T-cell (primary cell): Measurements from ENCODE around the gene PUS10. TPM values are rescaled to one million over a fixed set of nuclear protein-coding genes. Genes with fewer than 3 reads are reported as not detected.

Source experiments
- ATAC-seq, 4 experiments: fragments of 200-7000 bp in 3 of 4; fragments of 150-1000 bp in 1 of 4; cut with Tn5 transposase; replicated peaks in 1 of 4; 1 replicate in 3 of 4; 2 replicates in 1 of 4; pipeline ENCODE4 v1.10.0; 2021; ENCODE audit warnings: moderate library complexity in 3 of 4, mild to moderate bottlenecking in 2 of 4, moderate number of reproducible peaks in 1 of 4
- CTCF ChIA-PET, 2 donors: fragments of 300-600 bp; sonication (Branson Sonifier 250); formaldehyde crosslinking; loops; one replicate each; lab custom pipeline; 2022; ENCODE audit warnings: antibody characterized with exemption in 2 of 2; lab: Charles Lee
- POLR2A ChIA-PET, 2 donors: fragments of 300-600 bp; sonication (Branson Sonifier 250); formaldehyde crosslinking; loops; one replicate each; lab custom pipeline; 2022; ENCODE audit warnings: antibody characterized with exemption in 2 of 2; lab: Charles Lee
- DNase-seq, 35 experiments: peaks; one replicate each; pipeline versions ENCODE4 v3.0.0 to v3.0.0-alpha.2; 2013 to 2023
- H3K27ac ChIP-seq: one replicate; pipeline ENCODE4 v1.5.1; 2013; ENCODE audit warnings: low read length
- H3K27me3 ChIP-seq, 2 experiments: replicated peaks in 1 of 2; 1 replicate in 1 of 2; 2 replicates in 1 of 2; pipeline versions ENCODE4 v1.6.1 to v1.7.0; 2013; ENCODE audit warnings: low read length in 1 of 2, mixed read lengths in 1 of 2; ENCODE audit not compliant: control insufficient read depth in 2 of 2, insufficient read depth in 2 of 2; ENCODE audit errors: extremely low read depth in 1 of 2
- H3K36me3 ChIP-seq, 2 donors: 1 replicate in 1 of 2; 2 replicates in 1 of 2; pipeline versions ENCODE4 v1.6.1 to v1.7.0; 2013; ENCODE audit warnings: low read length in 1 of 2; ENCODE audit not compliant: control insufficient read depth in 2 of 2, insufficient read depth in 1 of 2; ENCODE audit errors: extremely low read depth in 1 of 2
- H3K4me1 ChIP-seq, 2 experiments: 1 replicate in 1 of 2; 2 replicates in 1 of 2; pipeline versions ENCODE4 v1.6.1 to v1.7.0; 2013; ENCODE audit warnings: low read length in 2 of 2, mixed read lengths in 1 of 2; ENCODE audit not compliant: insufficient read depth in 2 of 2, control insufficient read depth in 1 of 2; ENCODE audit errors: extremely low read depth in 1 of 2
- H3K4me3 ChIP-seq, 2 donors: 1 replicate in 1 of 2; 2 replicates in 1 of 2; pipeline versions ENCODE4 v1.5.1 to v1.7.0; 2013; ENCODE audit warnings: mild to moderate bottlenecking in 2 of 2, low read length in 1 of 2, moderate library complexity in 1 of 2; ENCODE audit not compliant: control insufficient read depth in 1 of 2; ENCODE audit errors: extremely low read depth in 1 of 2
- H3K9me3 ChIP-seq: 2 replicates; pipeline ENCODE4 v1.7.0; 2013
- H3K27ac Mint-ChIP-seq, 2 donors: one replicate each; pipeline ENCODE4 v1.8.0; 2020 to 2021; ENCODE audit warnings: mild to moderate bottlenecking in 2 of 2, mixed read lengths in 2 of 2
- H3K27me3 Mint-ChIP-seq, 2 donors: one replicate each; pipeline ENCODE4 v1.8.0; 2021 to 2022; ENCODE audit warnings: mixed read lengths in 2 of 2
- H3K36me3 Mint-ChIP-seq: one replicate; pipeline ENCODE4 v1.8.0; 2021; ENCODE audit warnings: mixed read lengths
- H3K4me1 Mint-ChIP-seq, 3 donors: one replicate each; pipeline ENCODE4 v1.8.0; 2020 to 2022; ENCODE audit warnings: mixed read lengths in 3 of 3, mild to moderate bottlenecking in 1 of 3
- H3K4me3 Mint-ChIP-seq, 3 donors: one replicate each; pipeline ENCODE4 v1.8.0; 2020 to 2022; ENCODE audit warnings: mild to moderate bottlenecking in 3 of 3, mixed read lengths in 3 of 3, moderate library complexity in 3 of 3
- H3K9me3 Mint-ChIP-seq, 3 donors: one replicate each; pipeline ENCODE4 v1.8.0; 2020 to 2022; ENCODE audit warnings: mixed read lengths in 3 of 3
- WGBS: methylation state at CpG from one replicate; pipeline ENCODE4 v1.1.5; 2013; ENCODE audit warnings: missing lambda C conversion rate; ENCODE audit not compliant: insufficient coverage; 5-methylcytosine and 5-hydroxymethylcytosine counted together
- total RNA-seq, 35 experiments: library from RNA in 6 of 35; stranded (reverse) in 6 of 35; fragments of 120-200 nt in 1 of 35; gene quantifications; one replicate each; pipeline versions ENCODE4 v1.2.1 to v1.2.4 and lab custom pipeline; 2013 to 2026

The PUS10 gene
- total RNA-seq, 5 donors from 2014 or later (not counting 1 experiment from before 2014, with no cell fraction given), result 5.2 to 6.4 (median 5.6) TPM

- 85% methylated on average over 5 of the region's 5 CpGs for WGBS
- no peaks in the 10 kb centered on the region for H3K27me3 ChIP-seq
These were observed 44.4 kb downstream of the PUS10 start for GRCh38 chr2:60973705-60974104.

GRCh38 chr2:60972889-60973656, 45.0 kb downstream of the PUS10 start:
- POLR2A ChIA-PET, result no interaction called here
- peaks cover 0 to 3% of the 10 kb centered on the region in 2 donors for H3K36me3 ChIP-seq
- H3K27ac ChIP-seq, result no peak overlapping the region
- H3K4me3 ChIP-seq, result no peak overlapping the region
- H3K27ac Mint-ChIP-seq, result no peak overlapping the region
- 96% methylated on average over 29 of the region's 32 CpGs for WGBS
- no peaks in the 10 kb centered on the region for H3K27me3 ChIP-seq
- DNase-seq (no peak), ATAC-seq (peak in 1 of 4 experiments; percentile 40)
- no peaks in the 10 kb centered on the region for H3K27me3 Mint-ChIP-seq
- H3K4me1 Mint-ChIP-seq, result peaks cover 10 to 23% (median 21%) of the 10 kb centered on the region in 3 donors
- no peak overlapping the region for H3K4me3 Mint-ChIP-seq
- H3K9me3 Mint-ChIP-seq, result no peaks in the 10 kb centered on the region
- H3K36me3 Mint-ChIP-seq, result no peaks in the 10 kb centered on the region
- no peaks in the 10 kb centered on the region for H3K9me3 ChIP-seq
- CTCF ChIA-PET, result no interaction called here
- H3K4me1 ChIP-seq, result peaks cover 2 to 6% of the 10 kb centered on the region in 2 experiments

More at GRCh38 chr2:60973705-60974104, 44.4 kb downstream of the PUS10 start:
- Mint-ChIP-seq H3K4me3 (no peak overlapping the region), H3K4me1 (peaks cover 10 to 20% (median 19%) of the 10 kb centered on the region in 3 donors), H3K27ac (no peak overlapping the region), H3K36me3 (no peaks in the 10 kb centered on the region), H3K27me3 (no peaks in the 10 kb centered on the region), H3K9me3 (no peaks in the 10 kb centered on the region)
- CTCF ChIA-PET, result interaction anchor here in 1 of 2 donors (0.9 to 1.0 kb wide), 2 partner anchors 25 to 267 kb away, joined by 4 to 5 read pairs; no protein-coding TSS in a partner anchor
- peaks cover 2 to 6% of the 10 kb centered on the region in 2 experiments for H3K4me1 ChIP-seq
- peaks cover 0 to 3% of the 10 kb centered on the region in 2 donors for H3K36me3 ChIP-seq
- no peak for ATAC-seq
- POLR2A ChIA-PET, result interaction anchor here in 1 of 2 donors (0.5 kb wide), 1 partner anchor 25 kb away, joined by 5 read pairs; no protein-coding TSS in a partner anchor
- no peak overlapping the region for H3K4me3 ChIP-seq
- no peak overlapping the region for H3K27ac ChIP-seq
- H3K9me3 ChIP-seq, result no peaks in the 10 kb centered on the region
- DNase-seq, result no peak

- peak overlapping the region in 2 of 3 donors; percentile 55 to 67 for H3K4me3 Mint-ChIP-seq
- Histone ChIP-seq H3K36me3 (no peaks in the 10 kb centered on the region), H3K9me3 (no peaks in the 10 kb centered on the region), H3K27ac (peak overlapping the region; percentile 77), H3K4me3 (no peak overlapping the region), H3K27me3 (no peaks in the 10 kb centered on the region), H3K4me1 (peaks cover 9 to 26% of the 10 kb centered on the region in 2 experiments)
- H3K36me3 Mint-ChIP-seq, result peaks cover 8% of the 10 kb centered on the region
- CTCF ChIA-PET, result interaction anchor here (0.6 to 1.0 kb wide), 3 partner anchors 49 to 99 kb away, joined by 3 to 5 read pairs (median 3); no protein-coding TSS in a partner anchor
- peaks cover 37 to 52% (median 50%) of the 10 kb centered on the region in 3 donors for H3K4me1 Mint-ChIP-seq
- peak in 1 of 35 experiments; percentile 16 for DNase-seq
- POLR2A ChIA-PET, result interaction anchor here in 1 of 2 donors (1.0 to 2.5 kb wide), 2 partner anchors 85 to 87 kb away, joined by 3 to 13 read pairs; partner anchors contain the start of gene REL
- no peaks in the 10 kb centered on the region for H3K9me3 Mint-ChIP-seq
- ATAC-seq, result peak in 2 of 4 experiments; percentile 36 to 70
- WGBS, result no CpG with 5 or more reads among the region's 1 CpG
- no peaks in the 10 kb centered on the region for H3K27me3 Mint-ChIP-seq
- peak overlapping the region; percentile 26 to 89 for H3K27ac Mint-ChIP-seq
These were observed 51.3 kb downstream of the PUS10 start for GRCh38 chr2:60966507-60967405.

GRCh38 chr2:60965499-60965785, 52.6 kb downstream of the PUS10 start:
- H3K27ac Mint-ChIP-seq, result peak overlapping the region; percentile 87 to 88
- peak in 1 of 4 experiments; percentile 31 for ATAC-seq
- CTCF ChIA-PET, result interaction anchor here (0.6 to 1.6 kb wide), 11 partner anchors 11 to 291 kb away, joined by 3 to 6 read pairs (median 4); no protein-coding TSS in a partner anchor

GRCh38 chr2:60964651-60965498, 53.2 kb downstream of the PUS10 start:
- peak; percentile 48 to 82 (median 67) for ATAC-seq

More at GRCh38 chr2:60965499-60965785, 52.6 kb downstream of the PUS10 start:
- H3K36me3 Mint-ChIP-seq, result peaks cover 8% of the 10 kb centered on the region
- H3K27me3 Mint-ChIP-seq, result no peaks in the 10 kb centered on the region
- H3K4me1 Mint-ChIP-seq, result peaks cover 37 to 45% (median 44%) of the 10 kb centered on the region in 3 donors
- Histone ChIP-seq H3K4me1 (peaks cover 5 to 24% of the 10 kb centered on the region in 2 experiments), H3K9me3 (no peaks in the 10 kb centered on the region), H3K27me3 (no peaks in the 10 kb centered on the region), H3K4me3 (no peak overlapping the region), H3K27ac (peak overlapping the region; percentile 77), H3K36me3 (no peaks in the 10 kb centered on the region)
- DNase-seq, result no peak
- no peaks in the 10 kb centered on the region for H3K9me3 Mint-ChIP-seq
- POLR2A ChIA-PET, result interaction anchor here (0.5 to 2.5 kb wide), 3 partner anchors 42 to 210 kb away, joined by 3 to 13 read pairs (median 4); partner anchors contain the start of genes PAPOLG (in 1 of the 2) and REL (in 1 of the 2)
- H3K4me3 Mint-ChIP-seq, result peak overlapping the region in 2 of 3 donors; percentile 25 to 40

More at GRCh38 chr2:60964651-60965498, 53.2 kb downstream of the PUS10 start:
- Mint-ChIP-seq H3K36me3 (peaks cover 8% of the 10 kb centered on the region), H3K4me1 (peaks cover 37 to 45% (median 44%) of the 10 kb centered on the region in 3 donors), H3K27ac (peak overlapping the region; percentile 87 to 88), H3K9me3 (no peaks in the 10 kb centered on the region), H3K4me3 (peak overlapping the region in 2 of 3 donors; percentile 25 to 40), H3K27me3 (no peaks in the 10 kb centered on the region)
- Histone ChIP-seq H3K4me3 (no peak overlapping the region), H3K27me3 (no peaks in the 10 kb centered on the region), H3K9me3 (no peaks in the 10 kb centered on the region), H3K4me1 (peaks cover 5 to 24% of the 10 kb centered on the region in 2 experiments), H3K36me3 (no peaks in the 10 kb centered on the region), H3K27ac (peak overlapping the region; percentile 77)
- WGBS, result no CpG with 5 or more reads among the region's 7 CpGs
- CTCF ChIA-PET, result interaction anchor here (0.6 to 1.6 kb wide), 13 partner anchors 11 to 794 kb away, joined by 3 to 6 read pairs (median 3); no protein-coding TSS in a partner anchor
- POLR2A ChIA-PET, result interaction anchor here (0.5 to 2.5 kb wide), 3 partner anchors 42 to 209 kb away, joined by 3 to 13 read pairs (median 4); partner anchors contain the start of genes PAPOLG (in 1 of the 2) and REL (in 1 of the 2)
- peak in 6 of 35 experiments; percentile 4 to 67 (median 10) for DNase-seq
